WI38 (cell line): Measurements from ENCODE around the gene PCDHGB5.
"Not testable (repeated sequence)": the region's sequence is repeated elsewhere in the genome, so short reads cannot be mapped to it uniquely, and the experiment has no call there.

Source experiments
- H3K4me3 ChIP-seq: 2 replicates; pipeline ENCODE4 v1.5.1; 2011; ENCODE audit warnings: low read depth, mild to moderate bottlenecking, control low read depth, low read length
- TF ChIP-seq, protein P1 (sequence below): IDR thresholded peaks from 2 replicates; pipeline ENCODE4 v1.5.1; 2012; ENCODE audit warnings: low read depth, mild to moderate bottlenecking, control low read depth, low read length

Gene PCDHGB5

DNA sequence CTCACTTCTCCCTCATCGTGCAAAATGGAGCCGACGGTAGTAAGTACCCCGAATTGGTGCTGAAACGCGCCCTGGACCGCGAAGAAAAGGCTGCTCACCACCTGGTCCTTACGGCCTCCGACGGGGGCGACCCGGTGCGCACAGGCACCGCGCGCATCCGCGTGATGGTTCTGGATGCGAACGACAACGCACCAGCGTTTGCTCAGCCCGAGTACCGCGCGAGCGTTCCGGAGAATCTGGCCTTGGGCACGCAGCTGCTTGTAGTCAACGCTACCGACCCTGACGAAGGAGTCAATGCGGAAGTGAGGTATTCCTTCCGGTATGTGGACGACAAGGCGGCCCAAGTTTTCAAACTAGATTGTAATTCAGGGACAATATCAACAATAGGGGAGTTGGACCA, 33.5 kb downstream of the PCDHGB5 start:
- no peak overlapping the region for H3K4me3 ChIP-seq
- TF ChIP-seq, protein P1, sequence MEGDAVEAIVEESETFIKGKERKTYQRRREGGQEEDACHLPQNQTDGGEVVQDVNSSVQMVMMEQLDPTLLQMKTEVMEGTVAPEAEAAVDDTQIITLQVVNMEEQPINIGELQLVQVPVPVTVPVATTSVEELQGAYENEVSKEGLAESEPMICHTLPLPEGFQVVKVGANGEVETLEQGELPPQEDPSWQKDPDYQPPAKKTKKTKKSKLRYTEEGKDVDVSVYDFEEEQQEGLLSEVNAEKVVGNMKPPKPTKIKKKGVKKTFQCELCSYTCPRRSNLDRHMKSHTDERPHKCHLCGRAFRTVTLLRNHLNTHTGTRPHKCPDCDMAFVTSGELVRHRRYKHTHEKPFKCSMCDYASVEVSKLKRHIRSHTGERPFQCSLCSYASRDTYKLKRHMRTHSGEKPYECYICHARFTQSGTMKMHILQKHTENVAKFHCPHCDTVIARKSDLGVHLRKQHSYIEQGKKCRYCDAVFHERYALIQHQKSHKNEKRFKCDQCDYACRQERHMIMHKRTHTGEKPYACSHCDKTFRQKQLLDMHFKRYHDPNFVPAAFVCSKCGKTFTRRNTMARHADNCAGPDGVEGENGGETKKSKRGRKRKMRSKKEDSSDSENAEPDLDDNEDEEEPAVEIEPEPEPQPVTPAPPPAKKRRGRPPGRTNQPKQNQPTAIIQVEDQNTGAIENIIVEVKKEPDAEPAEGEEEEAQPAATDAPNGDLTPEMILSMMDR = no peak

DNA sequence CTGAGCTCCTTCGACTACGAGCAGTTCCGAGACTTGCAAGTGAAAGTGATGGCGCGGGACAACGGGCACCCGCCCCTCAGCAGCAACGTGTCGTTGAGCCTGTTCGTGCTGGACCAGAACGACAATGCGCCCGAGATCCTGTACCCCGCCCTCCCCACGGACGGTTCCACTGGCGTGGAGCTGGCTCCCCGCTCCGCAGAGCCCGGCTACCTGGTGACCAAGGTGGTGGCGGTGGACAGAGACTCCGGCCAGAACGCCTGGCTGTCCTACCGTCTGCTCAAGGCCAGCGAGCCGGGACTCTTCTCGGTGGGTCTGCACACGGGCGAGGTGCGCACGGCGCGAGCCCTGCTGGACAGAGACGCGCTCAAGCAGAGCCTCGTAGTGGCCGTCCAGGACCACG, 34.6 kb downstream of the PCDHGB5 start:
- not testable (repeated sequence) for H3K4me3 ChIP-seq

DNA sequence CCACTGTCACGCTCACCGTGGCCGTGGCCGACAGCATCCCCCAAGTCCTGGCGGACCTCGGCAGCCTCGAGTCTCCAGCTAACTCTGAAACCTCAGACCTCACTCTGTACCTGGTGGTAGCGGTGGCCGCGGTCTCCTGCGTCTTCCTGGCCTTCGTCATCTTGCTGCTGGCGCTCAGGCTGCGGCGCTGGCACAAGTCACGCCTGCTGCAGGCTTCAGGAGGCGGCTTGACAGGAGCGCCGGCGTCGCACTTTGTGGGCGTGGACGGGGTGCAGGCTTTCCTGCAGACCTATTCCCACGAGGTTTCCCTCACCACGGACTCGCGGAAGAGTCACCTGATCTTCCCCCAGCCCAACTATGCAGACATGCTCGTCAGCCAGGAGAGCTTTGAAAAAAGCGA, 35.0 kb downstream of the PCDHGB5 start:
- H3K4me3 ChIP-seq = not testable (repeated sequence)

DNA sequence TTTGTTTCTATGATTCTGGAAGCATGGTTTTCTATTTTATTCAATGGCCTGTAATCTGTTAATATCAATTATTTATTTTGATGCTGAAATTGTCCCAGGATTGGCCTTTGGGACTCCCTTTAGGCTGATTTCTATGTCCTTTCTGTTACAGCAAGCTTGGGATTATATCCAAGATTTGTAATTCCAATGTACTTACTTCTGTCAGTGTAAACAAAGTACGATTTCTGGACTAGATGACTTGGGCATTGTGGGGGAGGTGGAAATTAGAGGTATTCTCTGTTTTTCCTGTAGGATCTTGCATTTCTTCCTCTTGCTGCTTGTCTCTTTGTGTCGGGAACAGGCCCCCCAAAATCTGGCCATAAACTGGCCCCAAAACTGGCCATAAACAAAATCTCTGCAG, 36.3 kb downstream of the PCDHGB5 start:
- no peak overlapping the region for H3K4me3 ChIP-seq
- TF ChIP-seq, protein P1 = no peak

GRCh38 chr5:141437221-141437620, 39.5 kb downstream of the PCDHGB5 start:
- TF ChIP-seq, protein P1 = no peak
- H3K4me3 ChIP-seq = no peak overlapping the region

GRCh38 chr5:141439411-141440141, 41.8 kb downstream of the PCDHGB5 start:
- no peak overlapping the region for H3K4me3 ChIP-seq
- TF ChIP-seq, protein P1 = no peak

DNA sequence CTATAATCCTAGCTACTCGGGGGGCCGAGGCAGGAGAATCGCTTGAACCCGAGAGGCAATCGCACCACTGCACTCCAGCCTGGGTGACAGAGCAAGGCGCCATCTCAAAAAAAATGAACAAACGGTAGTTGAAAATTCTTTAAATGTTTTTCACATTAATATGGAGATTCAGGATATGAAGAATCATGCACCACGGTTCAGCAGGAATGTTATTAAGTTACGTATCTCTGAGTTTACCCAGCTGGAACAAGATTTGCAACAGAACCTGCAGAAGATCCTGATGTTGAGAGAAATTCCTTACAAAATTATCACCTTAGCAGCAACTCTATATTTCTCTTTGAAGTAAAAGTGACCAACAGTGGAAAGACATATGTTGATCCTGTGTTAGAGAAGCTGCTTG, 42.6 kb downstream of the PCDHGB5 start:
- H3K4me3 ChIP-seq = no peak overlapping the region
- TF ChIP-seq, protein P1 = no peak

- H3K4me3 ChIP-seq = no peak overlapping the region
- TF ChIP-seq, protein P1 = no peak
Measured at GRCh38 chr5:141441571-141442170, 43.9 kb downstream of the PCDHGB5 start.
